H1 (cell line): ENCODE data around the gene POLR3GL. TPM values are rescaled to one million over a fixed set of nuclear protein-coding genes. Genes with fewer than 3 reads are reported as not detected.

Source experiments
- CTCF ChIA-PET: fragments of 300-600 bp; sonication (Branson Sonifier 250); formaldehyde crosslinking; loops from one replicate; lab custom pipeline; 2021; ENCODE audit not compliant: partially characterized antibody; lab: Charles Lee
- POLR2A ChIA-PET: fragments of 300-600 bp; sonication (Branson Sonifier 250); formaldehyde crosslinking; loops from one replicate; lab custom pipeline; 2021; ENCODE audit warnings: inconsistent platforms; ENCODE audit not compliant: partially characterized antibody; lab: Charles Lee
- DNase-seq, 2 experiments: peaks; one replicate each; pipeline versions ENCODE4 v3.0.0 to v3.0.0-alpha.2; 2010 to 2022; ENCODE audit warnings: low spot score in 2 of 2, low read depth in 1 of 2, mixed read lengths in 1 of 2
- FAIRE-seq: peaks from 2 replicates; lab custom pipeline; 2011; peaks lifted over from hg19 to GRCh38; lab: Jason Lieb, UNC
- H2AFZ ChIP-seq: 2 replicates; pipeline ENCODE4 v1.8.1; 2012; ENCODE audit warnings: low read length, inconsistent platforms
- H2AK5ac ChIP-seq: 2 replicates; pipeline ENCODE4 v1.6.1; 2013; ENCODE audit warnings: low read depth, low read length
- H2BK120ac ChIP-seq: replicated peaks from 2 replicates; pipeline ENCODE3; 2013; ENCODE audit warnings: low read depth, low read length, inconsistent platforms
- H2BK12ac ChIP-seq: 2 replicates; pipeline ENCODE4 v1.6.1; 2013; ENCODE audit warnings: low read depth, low read length
- H2BK15ac ChIP-seq: 2 replicates; pipeline ENCODE4 v1.6.1; 2013; ENCODE audit warnings: low read length
- H2BK20ac ChIP-seq: 2 replicates; pipeline ENCODE4 v1.6.1; 2013; ENCODE audit warnings: low read length
- H2BK5ac ChIP-seq: 2 replicates; pipeline ENCODE4 v1.6.1; 2013; ENCODE audit warnings: low read depth, low read length
- H3K14ac ChIP-seq: 2 replicates; pipeline ENCODE4 v1.6.1; 2013; ENCODE audit warnings: inconsistent platforms; ENCODE audit not compliant: insufficient read length
- H3K18ac ChIP-seq: 2 replicates; pipeline ENCODE4 v1.6.1; 2013; ENCODE audit warnings: low read length; ENCODE audit errors: extremely low read depth
- H3K23ac ChIP-seq: 2 replicates; pipeline ENCODE4 v1.6.1; 2013; ENCODE audit warnings: inconsistent platforms; ENCODE audit not compliant: insufficient read length
- H3K23me2 ChIP-seq: 2 replicates; pipeline ENCODE4 v1.6.1; 2013; ENCODE audit warnings: low read depth, low read length
- H3K27ac ChIP-seq: 2 replicates; pipeline ENCODE4 v1.6.1; 2011; ENCODE audit warnings: low read depth, low read length, inconsistent platforms
- H3K27me3 ChIP-seq, 4 experiments: replicated peaks in 1 of 4; 1 replicate in 1 of 4; 2 replicates in 3 of 4; pipeline versions ENCODE4 v1.6.1 to v1.8.1; 2011 to 2013; ENCODE audit warnings: low read length in 3 of 4, mild to moderate bottlenecking in 3 of 4, inconsistent platforms in 2 of 4, mixed read lengths in 2 of 4, moderate library complexity in 1 of 4; ENCODE audit not compliant: control insufficient read depth in 3 of 4, insufficient read depth in 3 of 4; ENCODE audit errors: extremely low read depth in 1 of 4
- H3K36me3 ChIP-seq, 4 experiments: 2 replicates each; pipeline versions ENCODE4 v1.6.1 to v1.8.1; 2011 to 2013; ENCODE audit warnings: mild to moderate bottlenecking in 4 of 4, low read length in 3 of 4, moderate library complexity in 2 of 4, control low read depth in 1 of 4, inconsistent platforms in 1 of 4; ENCODE audit not compliant: insufficient read depth in 4 of 4, control insufficient read depth in 2 of 4
- H3K4ac ChIP-seq: replicated peaks from 2 replicates; pipeline ENCODE3; 2013; ENCODE audit warnings: low read length, low read depth, mixed read lengths, inconsistent platforms; ENCODE audit not compliant: insufficient read length
- H3K4me1 ChIP-seq, 4 experiments: replicated peaks in 1 of 4; 1 replicate in 1 of 4; 2 replicates in 3 of 4; pipeline versions ENCODE4 v1.6.1 to v1.8.1; 2011 to 2013; ENCODE audit warnings: low read length in 3 of 4, inconsistent platforms in 2 of 4, mixed read lengths in 1 of 4; ENCODE audit not compliant: insufficient read depth in 4 of 4, control insufficient read depth in 3 of 4
- H3K4me2 ChIP-seq, 2 experiments: 2 replicates each; pipeline versions ENCODE4 v1.6.1 to v1.8.1; 2011 to 2013; ENCODE audit warnings: low read depth in 2 of 2, low read length in 2 of 2, control low read depth in 1 of 2, inconsistent platforms in 1 of 2, mild to moderate bottlenecking in 1 of 2; ENCODE audit not compliant: insufficient read depth in 1 of 2
- H3K4me3 ChIP-seq, 4 experiments: fragments of 200-600, 300-600 bp in 1 of 4; sonication (generic), shearing (Covaris generic), sonication (Bioruptor Twin) in 1 of 4; 2 replicates each; pipeline versions ENCODE4 v1.5.1 to v1.8.1; 2011 to 2016; ENCODE audit warnings: low read length in 4 of 4, low read depth in 3 of 4, control low read depth in 2 of 4, inconsistent platforms in 2 of 4, mild to moderate bottlenecking in 2 of 4, mixed read lengths in 1 of 4, moderate library complexity in 1 of 4; ENCODE audit not compliant: insufficient read depth in 2 of 4; ENCODE audit errors: extremely low read depth in 1 of 4
- H3K56ac ChIP-seq: replicated peaks from 2 replicates; pipeline ENCODE3; 2013; ENCODE audit warnings: low read depth, mild to moderate bottlenecking, mixed read lengths, low read length, inconsistent platforms; ENCODE audit not compliant: insufficient read length
- H3K79me1 ChIP-seq: 2 replicates; pipeline ENCODE4 v1.6.1; 2013; ENCODE audit warnings: low read depth, low read length, control low read depth
- H3K79me2 ChIP-seq, 2 experiments: 2 replicates each; pipeline versions ENCODE4 v1.6.1 to v1.8.1; 2012 to 2013; ENCODE audit warnings: low read length in 2 of 2, mild to moderate bottlenecking in 2 of 2, inconsistent platforms in 1 of 2; ENCODE audit not compliant: insufficient read depth in 2 of 2, control insufficient read depth in 1 of 2
- H3K9ac ChIP-seq, 4 experiments: replicated peaks in 1 of 4; 1 replicate in 1 of 4; 2 replicates in 3 of 4; pipeline versions ENCODE4 v1.6.1 to v1.8.1; 2011 to 2013; ENCODE audit warnings: low read depth in 3 of 4, low read length in 3 of 4, control low read depth in 2 of 4, mild to moderate bottlenecking in 2 of 4, moderate library complexity in 2 of 4, inconsistent platforms in 1 of 4; ENCODE audit errors: extremely low read depth in 1 of 4
- H3K9me3 ChIP-seq, 2 experiments: 2 replicates each; pipeline versions ENCODE4 v1.6.1 to v1.8.1; 2012 to 2013; ENCODE audit warnings: mild to moderate bottlenecking in 2 of 2, moderate library complexity in 2 of 2, control low read depth in 1 of 2, inconsistent platforms in 1 of 2, low read depth in 1 of 2, low read length in 1 of 2, mixed read lengths in 1 of 2; ENCODE audit not compliant: insufficient read depth in 2 of 2
- H4K20me1 ChIP-seq, 2 experiments: replicated peaks in 1 of 2; 2 replicates each; pipeline versions ENCODE3 to v1.8.1; 2011 to 2013; ENCODE audit warnings: inconsistent platforms in 2 of 2, low read length in 2 of 2, mild to moderate bottlenecking in 1 of 2; ENCODE audit not compliant: insufficient read depth in 2 of 2, control insufficient read depth in 1 of 2
- H4K5ac ChIP-seq: 2 replicates; pipeline ENCODE4 v1.6.1; 2013; ENCODE audit warnings: low read length, low read depth, mixed read lengths, inconsistent platforms; ENCODE audit not compliant: insufficient read length
- H4K8ac ChIP-seq: 2 replicates; pipeline ENCODE4 v1.8.0; 2013; ENCODE audit warnings: mild to moderate bottlenecking, moderate library complexity, low read length, inconsistent platforms; ENCODE audit not compliant: insufficient read depth; ENCODE audit errors: extremely low read depth
- H4K91ac ChIP-seq: replicated peaks from 2 replicates; pipeline ENCODE3; 2013; ENCODE audit warnings: low read length, mixed read lengths, inconsistent platforms; ENCODE audit not compliant: insufficient read length
- ASH2L ChIP-seq: fragments of 200-600, 300-600 bp; sonication (generic); IDR thresholded peaks from one replicate; pipeline ENCODE4 v1.7.1; 2017; ENCODE audit warnings: low read length
- EGR1 ChIP-seq: IDR thresholded peaks from 2 replicates; pipeline ENCODE4 v1.6.1; 2011; ENCODE audit warnings: low read depth, low read length, borderline replicate concordance
- MAFK ChIP-seq: IDR thresholded peaks from 2 replicates; pipeline ENCODE4 v1.6.1; 2012; ENCODE audit warnings: low read depth, mild to moderate bottlenecking, improper control_type of control experiment, low read length
- RXRA ChIP-seq: IDR thresholded peaks from 2 replicates; pipeline ENCODE4 v1.6.1; 2011; ENCODE audit warnings: low read depth, mild to moderate bottlenecking, low read length, moderate library complexity; ENCODE audit not compliant: insufficient read depth
- SIX5 ChIP-seq: IDR thresholded peaks from 2 replicates; pipeline ENCODE4 v1.6.1; 2011; ENCODE audit warnings: mild to moderate bottlenecking, low read depth, low read length
- SP1 ChIP-seq: IDR thresholded peaks from 2 replicates; pipeline ENCODE4 v1.6.1; 2011; ENCODE audit warnings: low read depth, low read length
- SP4 ChIP-seq: IDR thresholded peaks from 2 replicates; pipeline ENCODE4 v1.6.1; 2012; ENCODE audit warnings: low read length, inconsistent platforms
- WGBS, 2 experiments: shearing (Covaris generic) in 1 of 2; methylation state at CpG; one replicate each; pipeline versions ENCODE4 v1.1.6 to v1.1.7; 2013 to 2015; ENCODE audit warnings: low lambda C conversion rate in 2 of 2, mixed read lengths in 2 of 2, inconsistent platforms in 1 of 2, low coverage in 1 of 2, missing lambda C conversion rate in 1 of 2; ENCODE audit not compliant: insufficient replicate concordance in 2 of 2, insufficient coverage in 1 of 2, insufficient read length in 1 of 2; ENCODE audit errors: extremely low coverage in 1 of 2, missing lambda C conversion rate in 1 of 2; 5-methylcytosine and 5-hydroxymethylcytosine counted together
- polyA plus RNA-seq, 7 experiments: library from polyadenylated mRNA; depleted of rRNA in 3 of 7; stranded (reverse) in 5 of 7; unstranded in 2 of 7; fragments of >200 nt in 5 of 7; fragments of 200-250 nt in 2 of 7; gene quantifications; 1 replicate in 5 of 7; 2 replicates in 1 of 7; 4 replicates in 1 of 7; pipeline versions ENCODE4 v1.2.1 to v1.2.3, GENCODE V29; 2011 to 2013; ENCODE audit warnings: missing spikeins in 2 of 7, mixed read lengths in 2 of 7
- total RNA-seq: library from RNA; stranded (reverse); fragmentation: NEBNext Ultra II Directional; extraction: Animal tissue kit (Norgen Biotek cat#: 25700); gene quantifications from 2 replicates; pipeline ENCODE4 v1.2.1, GENCODE V29; 2021
- TF ChIP-seq, protein P1 (sequence below), 3 experiments: IDR thresholded peaks; 1 replicate in 2 of 3; 2 replicates in 1 of 3; pipeline versions ENCODE4 v1.5.1 to v1.6.1; 2011; ENCODE audit warnings: low read length in 3 of 3, mild to moderate bottlenecking in 3 of 3, inconsistent platforms in 2 of 3, low read depth in 1 of 3, moderate library complexity in 1 of 3; ENCODE audit not compliant: insufficient read depth in 1 of 3; ENCODE audit errors: control extremely low read depth in 1 of 3

Gene POLR3GL
- total and polyA plus RNA-seq, 2 of the 8 experiments (the other 6 are each of a cell fraction or from before 2014, with no cell fraction given) = 3.1 to 3.9 TPM

DNA sequence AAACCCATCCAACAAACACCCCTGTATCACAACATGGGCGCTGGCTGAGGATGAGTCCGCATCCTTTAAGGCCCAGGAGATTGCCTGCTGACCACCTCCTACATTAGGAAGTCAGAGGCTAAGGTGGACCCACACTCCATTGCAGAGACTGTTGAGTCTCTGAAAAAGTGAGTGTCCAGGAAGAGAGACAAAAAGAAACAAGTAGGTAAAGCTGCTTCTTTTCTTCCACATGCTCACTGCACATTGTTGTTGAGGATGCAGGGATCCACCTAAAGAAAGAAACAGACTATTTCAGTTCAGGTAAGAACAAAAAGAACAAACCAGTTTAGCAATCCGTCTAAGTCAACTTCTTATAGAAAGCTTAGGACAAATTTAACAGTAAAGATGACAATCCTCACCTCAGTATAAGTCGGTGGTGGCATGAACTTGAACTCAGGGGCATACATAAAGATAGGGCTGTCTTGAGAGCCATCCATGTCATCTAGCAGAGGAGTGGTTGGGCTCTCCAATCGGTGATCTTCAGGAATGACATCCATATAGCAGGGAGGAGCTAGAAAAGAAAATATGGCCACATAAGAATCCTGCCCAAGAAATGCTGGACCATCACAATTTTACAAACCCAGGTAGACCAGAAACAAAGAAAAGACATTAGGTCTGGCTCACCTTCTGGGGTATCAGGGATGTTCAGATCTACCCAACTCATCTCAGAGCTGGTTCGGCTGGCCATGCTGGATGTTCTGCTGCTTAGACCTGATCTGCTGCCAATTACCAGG is 29.3 kb downstream of the POLR3GL start:
- Histone ChIP-seq H2BK5ac (no peak overlapping the region), H4K8ac (no peak overlapping the region), H3K18ac (no peak overlapping the region), H3K23ac (no peak overlapping the region), H3K36me3 (peaks cover 17 to 35% (median 25%) of the 10 kb centered on the region in 4 experiments), H3K79me1 (peaks cover 6% of the 10 kb centered on the region; the same call in 1 of the 2 replicates), H3K9ac (no peak overlapping the region; a peak in 1 of 7 replicates), H2BK120ac (no peak overlapping the region), H4K5ac (no peak overlapping the region), H2BK15ac (no peak overlapping the region), H3K4me1 (peaks cover 2 to 8% (median 5%) of the 10 kb centered on the region in 4 experiments; a peak in 4 of 7 replicates), H3K4me3 (peak overlapping the region; percentile 89 to 96 (median 93); a peak in 6 of 8 replicates), H3K79me2 (peaks cover 4 to 27% of the 10 kb centered on the region in 2 experiments; a peak in 3 of 4 replicates), H3K27me3 (no peaks in the 10 kb centered on the region), H4K91ac (no peak overlapping the region), H3K14ac (no peak overlapping the region), H3K4ac (no peak overlapping the region), H3K23me2 (peaks cover 9% of the 10 kb centered on the region), H3K4me2 (peak overlapping the region; percentile 83 to 96), H4K20me1 (peaks cover 0 to 2% of the 10 kb centered on the region in 2 experiments), H3K9me3 (no peaks in the 10 kb centered on the region), H2BK12ac (no peak overlapping the region), H3K56ac (no peak overlapping the region), H2AFZ (no peak overlapping the region), H3K27ac (no peak overlapping the region), H2BK20ac (no peak overlapping the region), H2AK5ac (no peak overlapping the region)
- DNase-seq (no peak), FAIRE-seq (no peak)
- TF ChIP-seq EGR1 (no peak), ASH2L (no peak), SP1 (no peak), MAFK (no peak), SP4 (no peak), SIX5 (no peak), RXRA (no peak)
- TF ChIP-seq, protein P1, sequence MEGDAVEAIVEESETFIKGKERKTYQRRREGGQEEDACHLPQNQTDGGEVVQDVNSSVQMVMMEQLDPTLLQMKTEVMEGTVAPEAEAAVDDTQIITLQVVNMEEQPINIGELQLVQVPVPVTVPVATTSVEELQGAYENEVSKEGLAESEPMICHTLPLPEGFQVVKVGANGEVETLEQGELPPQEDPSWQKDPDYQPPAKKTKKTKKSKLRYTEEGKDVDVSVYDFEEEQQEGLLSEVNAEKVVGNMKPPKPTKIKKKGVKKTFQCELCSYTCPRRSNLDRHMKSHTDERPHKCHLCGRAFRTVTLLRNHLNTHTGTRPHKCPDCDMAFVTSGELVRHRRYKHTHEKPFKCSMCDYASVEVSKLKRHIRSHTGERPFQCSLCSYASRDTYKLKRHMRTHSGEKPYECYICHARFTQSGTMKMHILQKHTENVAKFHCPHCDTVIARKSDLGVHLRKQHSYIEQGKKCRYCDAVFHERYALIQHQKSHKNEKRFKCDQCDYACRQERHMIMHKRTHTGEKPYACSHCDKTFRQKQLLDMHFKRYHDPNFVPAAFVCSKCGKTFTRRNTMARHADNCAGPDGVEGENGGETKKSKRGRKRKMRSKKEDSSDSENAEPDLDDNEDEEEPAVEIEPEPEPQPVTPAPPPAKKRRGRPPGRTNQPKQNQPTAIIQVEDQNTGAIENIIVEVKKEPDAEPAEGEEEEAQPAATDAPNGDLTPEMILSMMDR (IDR thresholded peaks at IDR 0.05; ENCODE audit: control extremely low read depth in 1 of 3, insufficient read depth in 1 of 3, low read depth in 1 of 3, low read length in 3 of 3) = no peak
- ChIA-PET CTCF (interaction anchor here (0.9 to 12.6 kb wide), 4 partner anchors 10 to 15 kb away, joined by 3 to 93 read pairs (median 4); no protein-coding TSS in a partner anchor), POLR2A (interaction anchor here (0.8 to 13.4 kb wide), 8 partner anchors 11 to 137 kb away, joined by 3 to 218 read pairs (median 6); partner anchors contain the start of gene HJV)
- WGBS, 2 experiments = 83% methylated on average over 6 of the region's 6 CpGs; no CpG with 5 or more reads in 1 of the 2 experiments
